Stimulated activated CD8-positive, alpha-beta memory T cell treated with anti-CD3 and anti-CD28 coated beads, Interleukin-2, amount 100 ng/mL, for 1 hour (primary cell): ENCODE measurements around the gene SPATA19.

Experiments used
- DNase-seq, 2 donors: peaks; one replicate each; pipeline ENCODE4 v3.0.0-alpha.2; 2020; ENCODE audit warnings: low read depth in 2 of 2

Gene SPATA19

GRCh38 chr11:133818302-133818701 lies 27.0 kb downstream of the SPATA19 start:
- no peak for DNase-seq

GRCh38 chr11:133817449-133817848 lies 27.9 kb downstream of the SPATA19 start:
- DNase-seq: no peak

DNA sequence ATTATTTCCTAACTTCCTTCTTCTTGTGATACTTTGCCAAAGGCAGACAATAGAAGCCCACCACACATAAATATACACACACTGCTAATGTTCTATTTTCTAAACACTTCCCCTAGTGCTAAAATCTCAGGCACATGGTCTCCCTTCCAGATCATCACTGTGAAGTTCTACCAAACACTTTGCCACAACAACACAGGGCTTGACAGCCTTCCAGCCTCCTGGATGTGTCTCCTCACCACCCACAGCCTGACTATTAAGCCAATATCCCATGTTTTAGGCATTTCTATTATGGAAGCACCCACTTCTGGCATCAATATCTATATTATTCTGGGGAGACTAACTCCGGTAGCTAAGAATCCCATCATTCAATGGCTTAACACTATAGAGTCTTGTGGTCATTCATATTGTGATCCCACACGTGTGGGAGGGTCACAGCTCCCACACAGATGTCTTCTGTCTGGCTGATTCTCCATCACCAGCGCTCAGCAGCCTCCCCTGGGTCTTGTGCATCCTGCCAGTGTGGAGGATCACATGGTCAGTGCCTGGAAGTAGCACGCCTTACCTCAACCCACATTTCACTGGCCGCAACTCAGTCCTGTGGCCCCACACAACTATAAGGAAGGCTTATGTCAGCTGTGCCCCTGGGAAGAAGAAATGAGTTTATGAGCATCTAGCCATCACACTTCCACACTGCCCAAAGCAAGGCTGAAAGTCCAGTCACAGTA lies 29.0 kb downstream of the SPATA19 start:
- DNase-seq: no peak

GRCh38 chr11:133815636-133816035 lies 29.7 kb downstream of the SPATA19 start:
- DNase-seq: no peak

GRCh38 chr11:133814588-133815100 lies 30.7 kb downstream of the SPATA19 start:
- no peak for DNase-seq

- DNase-seq: no peak
These were observed 33.2 kb downstream of the SPATA19 start for GRCh38 chr11:133811850-133812685.

DNA sequence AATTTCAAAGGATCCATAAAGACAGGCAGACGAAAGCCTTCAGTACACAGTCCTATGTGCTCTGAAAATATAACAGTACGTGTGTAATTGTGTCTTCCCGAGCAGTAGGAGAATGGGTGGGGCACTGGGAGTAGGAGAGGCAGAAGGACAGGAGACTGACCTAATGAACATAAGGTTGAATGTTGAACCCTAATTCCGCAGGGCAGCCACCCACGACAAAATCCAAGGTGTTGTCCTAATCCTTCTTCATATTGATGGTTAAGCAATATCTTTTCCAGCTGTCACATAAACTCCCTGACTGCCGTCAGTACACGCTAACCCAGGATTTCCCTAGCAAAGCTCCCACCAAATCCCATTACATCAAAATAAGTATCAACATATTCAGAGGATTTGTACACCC lies 34.5 kb downstream of the SPATA19 start:
- no peak for DNase-seq

DNA sequence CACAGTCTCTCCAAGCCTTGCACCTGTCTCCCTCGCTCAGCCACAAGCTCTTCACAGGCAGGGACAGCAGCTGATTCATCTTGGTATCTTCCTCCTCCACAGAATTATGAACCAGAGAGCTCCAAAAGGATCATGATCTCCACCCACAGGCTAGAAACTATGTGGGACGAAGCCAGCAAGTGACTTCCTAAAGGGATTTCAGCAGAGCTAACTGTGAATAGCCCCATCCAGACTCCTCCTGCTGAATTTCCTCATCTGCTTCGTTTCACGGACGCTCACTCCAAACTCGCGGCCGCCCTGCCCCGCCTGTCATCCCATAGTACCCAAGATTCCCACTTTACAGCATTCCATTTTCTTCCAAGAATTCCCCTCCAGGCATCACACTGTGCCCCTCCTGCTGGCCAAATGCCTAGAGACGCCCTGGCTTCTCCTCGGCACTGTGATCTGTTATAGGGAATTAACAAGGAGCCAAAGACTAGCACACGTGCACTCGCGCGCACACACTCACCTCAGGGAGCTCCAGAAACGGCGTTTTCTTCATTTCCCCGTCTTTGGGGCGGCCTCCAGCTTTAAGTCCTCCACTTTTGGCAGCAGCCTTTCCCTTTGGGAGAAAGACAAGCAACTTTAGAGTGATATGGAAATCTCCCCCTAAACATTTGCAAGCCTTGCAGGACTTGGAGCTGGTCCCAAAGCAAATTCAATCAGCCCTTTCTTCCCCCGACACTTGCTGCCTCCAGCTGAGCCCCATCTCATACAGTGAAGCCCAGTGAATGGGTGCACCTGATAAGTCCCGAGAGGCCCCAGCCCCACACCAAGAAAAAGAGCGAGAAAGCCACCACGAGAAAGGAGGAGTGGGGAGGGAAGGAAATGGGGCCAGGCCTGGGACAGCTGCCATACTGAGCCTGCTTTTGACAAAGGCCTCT lies 35.5 kb downstream of the SPATA19 start:
- DNase-seq: no peak

DNA sequence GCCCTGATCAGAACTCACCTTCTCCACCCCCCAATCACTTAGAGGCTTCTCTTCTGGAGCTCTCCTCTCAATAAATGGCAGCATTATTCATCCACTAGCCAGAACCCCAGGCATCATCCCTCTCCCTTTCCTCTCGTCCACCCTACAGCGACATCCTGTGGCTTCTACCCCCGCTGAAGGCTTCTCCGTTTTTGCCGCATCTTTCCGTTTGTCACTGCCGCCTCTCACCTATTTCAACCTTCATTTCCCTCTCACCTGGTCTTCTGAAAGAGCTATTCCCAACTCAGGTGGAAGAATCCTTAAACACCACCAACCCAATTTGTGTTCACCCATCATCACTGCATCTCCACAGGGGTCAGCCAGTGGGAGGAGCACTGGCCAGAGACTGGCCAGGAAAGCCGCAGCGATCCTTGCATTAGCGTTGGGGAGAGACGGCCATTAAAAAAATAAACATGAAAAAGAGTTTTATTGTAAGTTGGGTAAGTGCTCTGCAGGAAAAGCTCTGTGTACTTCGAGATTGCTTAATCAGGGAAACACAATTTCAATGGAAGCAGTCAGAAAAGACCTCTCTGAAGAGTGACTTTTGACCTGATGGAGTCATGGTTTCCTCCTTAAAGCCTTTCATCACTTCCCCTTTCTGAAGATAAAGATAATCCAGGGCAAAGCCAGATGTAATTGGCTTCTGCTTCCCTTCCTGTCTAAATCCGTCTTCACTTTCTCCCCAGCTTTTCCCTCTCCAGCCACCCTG lies 36.7 kb downstream of the SPATA19 start:
- no peak for DNase-seq

DNA sequence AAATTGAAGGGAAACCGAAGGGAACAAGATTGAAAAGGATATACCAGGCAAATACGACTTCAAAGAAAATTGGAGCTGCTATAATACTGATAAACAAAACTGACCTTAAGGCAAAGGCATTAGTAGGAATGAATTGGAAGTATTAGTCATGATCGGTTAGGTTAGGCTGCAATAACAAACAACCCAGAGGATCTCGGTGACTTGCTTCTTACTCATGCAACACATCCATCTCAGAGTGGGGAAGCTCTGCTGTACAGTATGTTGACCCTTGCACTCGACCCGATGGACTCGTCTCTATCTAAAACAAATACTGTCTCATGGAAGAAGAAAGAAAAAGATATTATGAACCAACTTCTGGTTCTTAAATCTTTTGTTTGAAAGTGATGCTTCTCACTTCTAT lies 42.3 kb downstream of the SPATA19 start:
- DNase-seq: no peak

- DNase-seq: no peak
These were observed 44.0 kb downstream of the SPATA19 start for GRCh38 chr11:133801356-133801755.

GRCh38 chr11:133800666-133801065 lies 44.6 kb downstream of the SPATA19 start:
- DNase-seq: no peak

DNA sequence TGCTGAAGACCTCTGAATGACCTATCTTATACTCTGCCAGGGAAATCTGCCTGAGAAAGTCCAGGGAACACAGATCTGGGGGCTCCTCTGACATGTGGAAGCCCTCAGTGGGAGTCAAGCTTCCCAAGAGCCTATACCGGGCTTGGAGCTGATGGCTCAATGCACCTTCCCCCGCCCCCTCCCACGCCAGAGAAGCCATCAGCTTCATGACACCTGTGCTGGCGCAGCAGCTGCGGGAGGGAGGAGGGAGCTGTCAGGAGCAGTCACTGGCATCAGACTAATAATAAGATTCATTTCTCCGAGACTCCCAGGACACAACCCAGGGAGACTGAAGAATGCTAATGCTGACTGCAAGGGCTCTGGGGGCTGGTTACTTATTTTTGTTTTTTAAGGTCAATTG lies 47.8 kb downstream of the SPATA19 start:
- no peak for DNase-seq

- DNase-seq: no peak
These were observed 49.1 kb downstream of the SPATA19 start for GRCh38 chr11:133796043-133796795.

GRCh38 chr11:133795088-133795487 lies 50.2 kb downstream of the SPATA19 start:
- no peak for DNase-seq

GRCh38 chr11:133794205-133794604 lies 51.1 kb downstream of the SPATA19 start:
- no peak for DNase-seq

DNA sequence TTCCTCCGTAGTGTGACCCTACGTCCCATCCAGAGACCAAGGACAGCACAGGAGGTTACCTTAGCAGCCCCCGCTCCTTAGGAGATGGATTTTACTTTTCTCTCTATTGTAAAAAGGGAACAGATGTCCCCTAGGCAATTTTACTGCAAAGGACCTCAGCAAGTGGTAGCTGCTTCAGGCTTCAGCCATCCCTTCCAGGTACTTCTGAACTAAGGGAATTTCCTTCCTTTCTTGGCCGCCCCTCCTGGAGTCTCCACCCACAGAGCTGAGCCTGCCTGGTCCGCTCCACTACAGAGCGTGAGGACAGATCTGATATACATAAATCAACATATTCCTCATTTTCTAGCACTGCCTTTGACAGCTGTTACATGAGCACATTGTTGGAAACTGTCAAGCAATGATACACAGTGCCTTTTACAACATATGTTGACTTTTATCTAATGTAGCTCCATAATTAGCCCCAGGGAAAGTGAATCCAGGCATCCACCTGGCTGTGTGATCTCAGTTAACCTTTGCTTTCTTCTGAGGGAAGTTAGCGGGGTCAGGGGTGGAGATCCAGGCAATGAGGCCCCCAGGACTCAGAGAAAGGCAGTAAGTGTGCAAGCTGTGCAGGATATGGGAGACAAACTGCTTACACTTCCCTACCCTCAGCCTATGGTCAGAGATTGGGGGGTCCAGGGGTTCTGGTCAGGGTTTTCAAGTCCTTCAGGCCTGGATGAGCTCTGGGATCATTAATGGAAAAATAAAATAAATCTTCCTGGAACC lies 51.9 kb downstream of the SPATA19 start:
- DNase-seq: no peak

GRCh38 chr11:133790995-133791394 lies 54.3 kb downstream of the SPATA19 start:
- DNase-seq: no peak
